Neural progenitor cell (in vitro differentiated cells): ENCODE results near the gene ABHD11. TPM values are rescaled to one million over a fixed set of nuclear protein-coding genes. Genes with fewer than 3 reads are reported as not detected.

Source experiments
- DNase-seq: peaks from one replicate; pipeline ENCODE4 v3.0.0-alpha.2; 2016; ENCODE audit warnings: low spot score
- H2AFZ ChIP-seq: fragments of 200-600 bp; sonication (generic); replicated peaks from 2 replicates; pipeline ENCODE4 v1.6.1; 2016; ENCODE audit warnings: antibody characterized with exemption
- H3F3A ChIP-seq: fragments of 200-600 bp; sonication (generic); 2 replicates; pipeline ENCODE4 v1.6.1; 2016; ENCODE audit warnings: antibody characterized with exemption, low read depth
- H3K27ac ChIP-seq: fragments of 200-600 bp; sonication (generic); 2 replicates; pipeline ENCODE4 v1.5.1; 2016; ENCODE audit warnings: mild to moderate bottlenecking
- H3K27me3 ChIP-seq: fragments of 200-600 bp; sonication (generic); 2 replicates; pipeline ENCODE4 v1.6.1; 2016; ENCODE audit warnings: mild to moderate bottlenecking, moderate library complexity
- H3K36me3 ChIP-seq: fragments of 200-600 bp; sonication (generic); 2 replicates; pipeline ENCODE4 v1.5.1; 2016
- H3K4me1 ChIP-seq: fragments of 200-600 bp; sonication (generic); 2 replicates; pipeline ENCODE4 v1.6.1; 2016; ENCODE audit warnings: mixed run types
- H3K4me2 ChIP-seq: fragments of 200-600 bp; sonication (generic); 2 replicates; pipeline ENCODE4 v1.6.1; 2016
- H3K4me3 ChIP-seq: fragments of 200-600 bp; sonication (generic); 2 replicates; pipeline ENCODE4 v1.5.1; 2016
- H3K79me2 ChIP-seq: fragments of 200-600 bp; sonication (generic); 2 replicates; pipeline ENCODE4 v1.6.1; 2016; ENCODE audit warnings: low read depth
- H3K9ac ChIP-seq: fragments of 200-600 bp; sonication (generic); 2 replicates; pipeline ENCODE4 v1.6.1; 2016
- H3K9me3 ChIP-seq: fragments of 200-600 bp; sonication (generic); 2 replicates; pipeline ENCODE4 v1.5.1; 2016; ENCODE audit warnings: low read depth
- H4K20me1 ChIP-seq: fragments of 200-600 bp; sonication (generic); 2 replicates; pipeline ENCODE4 v1.6.1; 2016; ENCODE audit warnings: low read depth
- H3K27ac Mint-ChIP-seq: 3 replicates; pipeline ENCODE4 v1.8.0; 2021; ENCODE audit warnings: mixed read lengths
- H3K27me3 Mint-ChIP-seq: 2 replicates; pipeline ENCODE4 v1.8.0; 2022; ENCODE audit warnings: low read depth, mild to moderate bottlenecking, inconsistent platforms, moderate library complexity, mixed read lengths; ENCODE audit not compliant: insufficient read depth
- H3K36me3 Mint-ChIP-seq: 3 replicates; pipeline ENCODE4 v1.8.0; 2021; ENCODE audit warnings: mixed read lengths
- H3K4me1 Mint-ChIP-seq: 3 replicates; pipeline ENCODE4 v1.8.0; 2021; ENCODE audit warnings: mixed read lengths
- H3K4me3 Mint-ChIP-seq: 3 replicates; pipeline ENCODE4 v1.8.0; 2021; ENCODE audit warnings: mild to moderate bottlenecking, moderate library complexity, mixed read lengths
- H3K9me3 Mint-ChIP-seq: 3 replicates; pipeline ENCODE4 v1.8.0; 2020; ENCODE audit warnings: mixed read lengths
- EZH2 ChIP-seq: fragments of 200-600 bp; sonication (generic); IDR thresholded peaks from 2 replicates; pipeline ENCODE4 v1.6.1; 2017; ENCODE audit warnings: antibody characterized with exemption, mild to moderate bottlenecking, moderate library complexity
- EZH2phosphoT487 ChIP-seq: fragments of 200-600 bp; sonication (generic); IDR thresholded peaks from 2 replicates; pipeline ENCODE4 v1.6.1; 2017; ENCODE audit warnings: antibody characterized with exemption
- total RNA-seq: library from RNA; depleted of rRNA; stranded (reverse); fragments of >200 nt; gene quantifications from 2 replicates; pipeline ENCODE4 v1.2.3, GENCODE V29; 2015; ENCODE audit warnings: low replicate concordance
- TF ChIP-seq, protein P1 (sequence below): fragments of 200-600 bp; sonication (generic); IDR thresholded peaks from 2 replicates; pipeline ENCODE4 v1.5.1; 2017; ENCODE audit warnings: antibody characterized with exemption, mild to moderate bottlenecking

ABHD11 gene
- total RNA-seq, 1 donor from 2014 or later = 9.3 TPM

DNA sequence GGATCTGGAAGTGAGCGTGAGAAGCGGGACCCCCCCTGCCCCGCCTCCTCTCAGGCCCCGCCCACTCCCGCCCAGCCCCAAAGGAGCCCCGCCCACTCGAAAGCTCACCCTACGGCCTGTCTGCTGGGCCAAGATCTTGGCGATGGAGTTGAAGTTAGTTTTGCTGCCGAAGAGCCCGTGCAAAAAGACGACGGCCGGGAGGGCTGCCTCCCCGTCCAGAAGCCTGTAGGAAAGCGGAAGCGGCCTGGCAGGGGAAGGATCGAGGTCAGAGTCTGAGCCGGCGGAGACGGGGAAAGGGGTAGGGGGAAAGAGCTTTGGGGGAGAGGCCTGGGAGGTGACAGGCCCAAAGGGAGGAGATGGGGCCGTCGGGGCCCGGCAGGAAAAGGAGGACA is 386 bp downstream of the ABHD11 start:
- Mint-ChIP-seq H3K36me3 (peaks cover 2% of the 10 kb centered on the region), H3K4me1 (peaks cover 40% of the 10 kb centered on the region), H3K27ac (no peak overlapping the region), H3K9me3 (no peaks in the 10 kb centered on the region), H3K4me3 (peak overlapping the region; percentile 93), H3K27me3 (peaks cover 17% of the 10 kb centered on the region)
- Histone ChIP-seq H2AFZ (no peak overlapping the region), H3K27me3 (no peaks in the 10 kb centered on the region), H3K9ac (peak overlapping the region; percentile 38), H3K4me2 (peak overlapping the region; percentile 91), H3F3A (peaks cover 37% of the 10 kb centered on the region), H3K36me3 (no peaks in the 10 kb centered on the region), H4K20me1 (peaks cover 7% of the 10 kb centered on the region), H3K9me3 (no peaks in the 10 kb centered on the region), H3K79me2 (peaks cover 5% of the 10 kb centered on the region), H3K4me3 (peak overlapping the region; percentile 67), H3K4me1 (peaks cover 25% of the 10 kb centered on the region), H3K27ac (no peak overlapping the region)
- TF ChIP-seq EZH2 = no peak
- TF ChIP-seq, protein P1, sequence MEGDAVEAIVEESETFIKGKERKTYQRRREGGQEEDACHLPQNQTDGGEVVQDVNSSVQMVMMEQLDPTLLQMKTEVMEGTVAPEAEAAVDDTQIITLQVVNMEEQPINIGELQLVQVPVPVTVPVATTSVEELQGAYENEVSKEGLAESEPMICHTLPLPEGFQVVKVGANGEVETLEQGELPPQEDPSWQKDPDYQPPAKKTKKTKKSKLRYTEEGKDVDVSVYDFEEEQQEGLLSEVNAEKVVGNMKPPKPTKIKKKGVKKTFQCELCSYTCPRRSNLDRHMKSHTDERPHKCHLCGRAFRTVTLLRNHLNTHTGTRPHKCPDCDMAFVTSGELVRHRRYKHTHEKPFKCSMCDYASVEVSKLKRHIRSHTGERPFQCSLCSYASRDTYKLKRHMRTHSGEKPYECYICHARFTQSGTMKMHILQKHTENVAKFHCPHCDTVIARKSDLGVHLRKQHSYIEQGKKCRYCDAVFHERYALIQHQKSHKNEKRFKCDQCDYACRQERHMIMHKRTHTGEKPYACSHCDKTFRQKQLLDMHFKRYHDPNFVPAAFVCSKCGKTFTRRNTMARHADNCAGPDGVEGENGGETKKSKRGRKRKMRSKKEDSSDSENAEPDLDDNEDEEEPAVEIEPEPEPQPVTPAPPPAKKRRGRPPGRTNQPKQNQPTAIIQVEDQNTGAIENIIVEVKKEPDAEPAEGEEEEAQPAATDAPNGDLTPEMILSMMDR = no peak
- no peak for TF ChIP-seq EZH2phosphoT487
- DNase-seq = peak; percentile 74

DNA sequence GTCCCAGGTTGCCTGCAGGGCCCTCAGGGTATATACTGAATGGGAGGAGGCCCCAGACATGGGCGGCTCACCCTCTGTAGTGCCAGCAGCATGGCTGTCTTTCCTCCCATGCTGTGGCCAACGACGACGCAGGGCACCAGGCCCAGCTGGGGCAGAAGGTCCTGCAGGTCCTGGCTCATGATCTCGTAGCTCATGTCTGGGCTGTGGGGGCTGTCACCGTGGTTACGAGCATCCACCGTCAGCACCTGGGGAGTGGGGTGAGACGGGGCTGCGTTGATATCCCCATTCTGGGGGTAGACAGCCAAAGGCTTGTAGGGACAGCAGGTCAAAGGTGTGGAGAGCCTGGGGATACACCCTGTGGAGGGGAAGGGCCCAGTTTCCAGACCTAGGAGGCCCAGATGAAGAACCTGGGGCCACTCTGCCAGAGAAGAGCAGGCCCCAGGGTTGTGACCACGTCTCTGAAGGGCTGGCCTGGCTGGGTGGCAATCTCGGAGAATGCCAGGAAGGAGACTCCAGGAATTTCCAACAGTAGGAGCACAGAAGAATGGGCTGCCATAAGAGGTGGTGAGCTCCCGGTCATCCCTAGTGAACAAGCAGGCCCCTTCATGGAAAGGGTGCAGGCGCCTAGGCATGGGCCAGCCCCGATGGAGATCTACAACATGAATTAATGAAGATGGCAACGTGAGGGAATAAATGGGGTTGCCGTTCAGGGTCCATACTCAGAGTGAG is 947 bp downstream of the ABHD11 start:
- Mint-ChIP-seq H3K4me3 (peak overlapping the region; percentile 93), H3K27ac (no peak overlapping the region), H3K27me3 (peaks cover 15% of the 10 kb centered on the region)

DNA sequence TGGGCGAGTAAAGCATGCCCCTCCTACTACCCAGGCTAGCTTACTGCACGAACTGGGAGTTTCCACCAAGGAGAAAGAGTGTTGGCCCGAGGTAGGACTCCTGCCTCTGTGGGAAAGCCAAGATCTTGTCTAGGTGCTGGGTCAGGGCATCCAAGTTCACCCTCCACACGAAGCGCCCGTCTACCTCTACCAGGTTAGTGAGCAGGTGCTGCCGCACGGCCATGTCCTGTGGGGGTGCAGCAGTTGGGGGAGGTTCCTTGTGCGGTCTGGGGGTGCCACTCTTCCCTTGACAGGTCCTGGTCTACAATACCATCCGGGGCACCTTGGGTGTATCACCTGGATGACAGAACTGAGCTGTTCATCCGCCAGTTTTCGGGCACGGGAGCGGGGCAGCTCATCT is 1.7 kb downstream of the ABHD11 start:
- Mint-ChIP-seq H3K27ac (no peak overlapping the region), H3K27me3 (peaks cover 11% of the 10 kb centered on the region), H3K9me3 (no peaks in the 10 kb centered on the region), H3K4me3 (peak overlapping the region; percentile 93), H3K4me1 (peaks cover 26% of the 10 kb centered on the region), H3K36me3 (peaks cover 3% of the 10 kb centered on the region)
- H3K27ac ChIP-seq = no peak overlapping the region
- no peak overlapping the region for H3K4me2 ChIP-seq
- peaks cover 7% of the 10 kb centered on the region for H4K20me1 ChIP-seq
- TF ChIP-seq EZH2 (no peak), EZH2phosphoT487 (no peak)
- TF ChIP-seq, protein P1 = no peak
- peaks cover 25% of the 10 kb centered on the region for H3F3A ChIP-seq
- H3K27me3 ChIP-seq = no peaks in the 10 kb centered on the region
- H3K36me3 ChIP-seq = no peaks in the 10 kb centered on the region
- H3K9ac ChIP-seq = no peak overlapping the region
- no peak for DNase-seq
- peaks cover 5% of the 10 kb centered on the region for H3K79me2 ChIP-seq
- H3K4me1 ChIP-seq = peaks cover 15% of the 10 kb centered on the region
- H2AFZ ChIP-seq = no peak overlapping the region
- H3K9me3 ChIP-seq = no peaks in the 10 kb centered on the region
- H3K4me3 ChIP-seq = no peak overlapping the region

More for the DNA sequence above, 947 bp downstream of the ABHD11 start:
- peaks cover 7% of the 10 kb centered on the region for H4K20me1 ChIP-seq
- DNase-seq = no peak
- H3K79me2 ChIP-seq = peaks cover 5% of the 10 kb centered on the region
- H3K4me1 Mint-ChIP-seq = peaks cover 34% of the 10 kb centered on the region
- H3K9me3 ChIP-seq = no peaks in the 10 kb centered on the region
- H3F3A ChIP-seq = peaks cover 33% of the 10 kb centered on the region
- H3K27me3 ChIP-seq = no peaks in the 10 kb centered on the region
- H3K4me1 ChIP-seq = peaks cover 22% of the 10 kb centered on the region
- peak overlapping the region; percentile 67 for H3K4me3 ChIP-seq
- peak overlapping the region; percentile 91 for H3K4me2 ChIP-seq
- H3K9me3 Mint-ChIP-seq = no peaks in the 10 kb centered on the region
- no peak overlapping the region for H3K27ac ChIP-seq
- TF ChIP-seq, protein P1 = no peak
- TF ChIP-seq EZH2 (no peak), EZH2phosphoT487 (no peak)
- no peaks in the 10 kb centered on the region for H3K36me3 ChIP-seq
- H3K36me3 Mint-ChIP-seq = peaks cover 3% of the 10 kb centered on the region
- H3K9ac ChIP-seq = no peak overlapping the region
- no peak overlapping the region for H2AFZ ChIP-seq
